ENCODE data around the gene CCSER2. TPM values are rescaled to one million over a fixed set of nuclear protein-coding genes. Genes with fewer than 3 reads are reported as not detected.
"Not testable (repeated sequence)": the region's sequence is repeated elsewhere in the genome, so short reads cannot be mapped to it uniquely, and the experiment has no call there.

The CCSER2 gene
- total and polyA plus RNA-seq, 2 donors (not counting 1 experiment from before 2014, with no cell fraction given), result 6.0 to 45.9 TPM

GRCh38 chr10:84321902-84322301 lies 6.5 kb upstream of the CCSER2 start:
- CTCF ChIA-PET, result no interaction called here
- TF ChIP-seq EZH2 (IDR thresholded peaks at IDR 0.05; ENCODE audit: borderline replicate concordance, insufficient read depth, low read depth, low read length, poor library complexity, severe bottlenecking), result no peak
- no peak for TF ChIP-seq CTCF (IDR thresholded peaks at IDR 0.05)

DNA sequence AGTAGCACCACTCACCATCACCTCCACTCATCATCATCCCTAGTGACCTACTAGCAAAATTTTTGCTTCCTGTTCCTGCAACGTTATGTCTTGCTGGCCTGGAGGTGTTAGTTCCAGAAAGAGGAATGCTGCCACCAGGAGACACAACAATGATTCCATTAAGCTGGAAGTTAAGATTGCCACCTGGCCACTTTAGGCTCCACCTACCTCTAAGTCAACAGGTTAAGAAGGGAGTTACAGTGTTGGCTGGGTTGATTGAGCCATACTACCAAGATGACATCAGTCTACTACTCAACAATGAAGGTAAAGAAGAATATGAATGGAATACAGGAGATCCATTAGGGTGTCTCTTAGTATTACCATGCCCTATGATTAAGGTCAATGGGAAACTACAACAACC lies 4.8 kb upstream of the CCSER2 start:
- H3K4me1 ChIP-seq (ENCODE audit: control insufficient read depth in 2 of 2, insufficient read depth in 2 of 2, low read length in 2 of 2); POLR2A ChIA-PET; H2AFZ ChIP-seq (ENCODE audit: insufficient read depth, low read depth, low read length, poor library complexity, severe bottlenecking); H3K79me2 ChIP-seq (ENCODE audit: control insufficient read depth, insufficient read depth, low read length); H3K9me3 ChIP-seq (ENCODE audit: control extremely low read depth in 1 of 3, control insufficient read depth in 2 of 3, insufficient read depth in 1 of 3, low read length in 2 of 3); H4K20me1 ChIP-seq (ENCODE audit: control insufficient read depth, insufficient read depth, low read length, poor library complexity, severe bottlenecking); H3K9ac ChIP-seq (ENCODE audit: low read length); H3K27me3 Mint-ChIP-seq; DNase-seq; H3K4me3 Mint-ChIP-seq; H3K27me3 ChIP-seq (replicated peaks in 1 of 4; ENCODE audit: control extremely low read depth in 1 of 4, control insufficient read depth in 3 of 4, insufficient read depth in 4 of 4, low read length in 3 of 4); H3K27ac ChIP-seq (ENCODE audit: low read length in 2 of 2); H3K4me1 Mint-ChIP-seq; H3K4me2 ChIP-seq (replicated peaks; ENCODE audit: low read depth, low read length, poor library complexity, severe bottlenecking); H3K36me3 ChIP-seq (replicated peaks in 1 of 2; ENCODE audit: control extremely low read depth in 1 of 2, control insufficient read depth in 1 of 2, extremely low read depth in 1 of 2, insufficient read depth in 2 of 2, low read length in 1 of 2); H3K9me3 Mint-ChIP-seq (ENCODE audit: insufficient read depth); intact Hi-C loops (cut with micrococcal nuclease); CTCF ChIA-PET; H3K27ac Mint-ChIP-seq; H3K4me3 ChIP-seq (ENCODE audit: control extremely low read depth in 1 of 5, extremely low read depth in 1 of 5, insufficient read depth in 1 of 5, low read depth in 2 of 5, low read length in 4 of 5); ATAC-seq (ENCODE audit: low read depth): not testable (repeated sequence)
- WGBS (ENCODE audit: insufficient coverage), result 80% methylated on average over 1 of the region's 1 CpG

More at GRCh38 chr10:84321902-84322301, 6.5 kb upstream of the CCSER2 start:
- Histone ChIP-seq H3K36me3 (replicated peaks in 1 of 2; ENCODE audit: control extremely low read depth in 1 of 2, control insufficient read depth in 1 of 2, extremely low read depth in 1 of 2, insufficient read depth in 2 of 2, low read length in 1 of 2) (no peaks in the 10 kb centered on the region), H3K4me2 (replicated peaks; ENCODE audit: low read depth, low read length, poor library complexity, severe bottlenecking) (no peak overlapping the region), H2AFZ (ENCODE audit: insufficient read depth, low read depth, low read length, poor library complexity, severe bottlenecking) (no peak overlapping the region), H3K27me3 (replicated peaks in 1 of 4; ENCODE audit: control extremely low read depth in 1 of 4, control insufficient read depth in 3 of 4, insufficient read depth in 4 of 4, low read length in 3 of 4) (no peaks in the 10 kb centered on the region), H3K4me3 (ENCODE audit: control extremely low read depth in 1 of 5, extremely low read depth in 1 of 5, insufficient read depth in 1 of 5, low read depth in 2 of 5, low read length in 4 of 5) (no peak overlapping the region), H3K4me1 (ENCODE audit: control insufficient read depth in 2 of 2, insufficient read depth in 2 of 2, low read length in 2 of 2) (no peaks in the 10 kb centered on the region), H3K9me3 (ENCODE audit: control extremely low read depth in 1 of 3, control insufficient read depth in 2 of 3, insufficient read depth in 1 of 3, low read length in 2 of 3) (no peaks in the 10 kb centered on the region), H4K20me1 (ENCODE audit: control insufficient read depth, insufficient read depth, low read length, poor library complexity, severe bottlenecking) (no peaks in the 10 kb centered on the region), H3K79me2 (ENCODE audit: control insufficient read depth, insufficient read depth, low read length) (no peaks in the 10 kb centered on the region), H3K27ac (ENCODE audit: low read length in 2 of 2) (no peak overlapping the region), H3K9ac (ENCODE audit: low read length) (no peak overlapping the region)
- peaks cover 5% of the 10 kb centered on the region for H3K27me3 Mint-ChIP-seq
- ATAC-seq (ENCODE audit: low read depth), result no peak
- H3K4me1 Mint-ChIP-seq, result peaks cover 7% of the 10 kb centered on the region
- POLR2A ChIA-PET, result no interaction called here
- DNase-seq, result no peak
- H3K27ac Mint-ChIP-seq, result no peak overlapping the region
- H3K9me3 Mint-ChIP-seq (ENCODE audit: insufficient read depth), result no peaks in the 10 kb centered on the region
- H3K4me3 Mint-ChIP-seq, result no peak overlapping the region
- intact Hi-C loops (cut with micrococcal nuclease), result no loop called here

GRCh38 chr10:84326995-84327394 lies 1.4 kb upstream of the CCSER2 start:
- CTCF ChIA-PET; ATAC-seq (ENCODE audit: low read depth); DNase-seq; H3K9me3 ChIP-seq (ENCODE audit: control extremely low read depth in 1 of 3, control insufficient read depth in 2 of 3, insufficient read depth in 1 of 3, low read length in 2 of 3); H2AFZ ChIP-seq (ENCODE audit: insufficient read depth, low read depth, low read length, poor library complexity, severe bottlenecking); H3K9ac ChIP-seq (ENCODE audit: low read length); H3K27ac ChIP-seq (ENCODE audit: low read length in 2 of 2); H3K4me3 ChIP-seq (ENCODE audit: control extremely low read depth in 1 of 5, extremely low read depth in 1 of 5, insufficient read depth in 1 of 5, low read depth in 2 of 5, low read length in 4 of 5); intact Hi-C loops (cut with micrococcal nuclease); H3K4me2 ChIP-seq (replicated peaks; ENCODE audit: low read depth, low read length, poor library complexity, severe bottlenecking); H3K27me3 Mint-ChIP-seq; H3K27ac Mint-ChIP-seq; H3K27me3 ChIP-seq (replicated peaks in 1 of 4; ENCODE audit: control extremely low read depth in 1 of 4, control insufficient read depth in 3 of 4, insufficient read depth in 4 of 4, low read length in 3 of 4); H3K9me3 Mint-ChIP-seq (ENCODE audit: insufficient read depth); H3K4me3 Mint-ChIP-seq; POLR2A ChIA-PET; H3K36me3 ChIP-seq (replicated peaks in 1 of 2; ENCODE audit: control extremely low read depth in 1 of 2, control insufficient read depth in 1 of 2, extremely low read depth in 1 of 2, insufficient read depth in 2 of 2, low read length in 1 of 2): not testable (repeated sequence)
- H4K20me1 ChIP-seq (ENCODE audit: control insufficient read depth, insufficient read depth, low read length, poor library complexity, severe bottlenecking), result peaks cover 20% of the 10 kb centered on the region
- peaks cover 19 to 23% of the 10 kb centered on the region in 2 donors for H3K4me1 ChIP-seq (ENCODE audit: control insufficient read depth in 2 of 2, insufficient read depth in 2 of 2, low read length in 2 of 2)
- WGBS (ENCODE audit: insufficient coverage), result 100% methylated on average over 1 of the region's 9 CpGs
- H3K79me2 ChIP-seq (ENCODE audit: control insufficient read depth, insufficient read depth, low read length), result peaks cover 20% of the 10 kb centered on the region
- H3K4me1 Mint-ChIP-seq, result peaks cover 25% of the 10 kb centered on the region
